ENCODE measurements around the gene PRMT9.

DNA sequence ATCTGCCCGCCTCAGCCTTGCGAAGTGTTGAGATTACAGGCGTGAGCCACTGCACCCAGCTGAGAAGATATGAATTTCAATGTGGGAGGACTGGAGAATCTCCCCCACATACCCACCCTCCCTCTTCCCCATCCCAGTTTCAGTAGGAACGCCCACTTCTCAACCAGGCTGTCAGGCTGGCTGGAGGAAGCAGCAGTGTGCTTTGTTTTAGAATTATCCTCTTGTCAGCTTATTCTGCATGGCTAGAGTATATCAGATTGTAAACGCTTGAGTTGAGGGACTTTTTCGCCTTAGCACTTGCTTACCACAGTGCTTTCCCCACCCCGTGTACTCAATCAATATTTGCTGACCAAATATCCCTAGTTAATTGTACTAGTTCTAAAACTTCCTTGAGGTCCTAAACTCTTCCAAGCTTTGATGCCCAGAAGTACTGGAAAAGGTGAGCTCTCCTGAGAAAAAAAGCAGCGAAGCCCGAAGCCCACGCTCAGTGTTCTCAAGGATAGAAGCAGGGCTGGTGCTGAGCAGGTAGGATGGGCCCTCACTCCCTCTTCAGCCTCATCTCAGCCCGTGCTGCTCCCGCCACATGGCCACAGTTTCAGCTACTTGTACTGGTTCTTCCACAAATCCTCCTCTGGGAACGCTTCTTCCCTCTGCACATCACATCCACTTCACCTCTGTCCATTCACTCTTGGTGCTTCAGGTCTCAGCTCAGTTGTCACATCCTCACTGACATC lies 40.7 kb upstream of the PRMT9 start:
- TF ChIP-seq YY1 (IDR thresholded peaks at IDR 0.05; ENCODE audit: insufficient read depth, insufficient read length) (no peak), ZNF274 (IDR thresholded peaks at IDR 0.05; ENCODE audit: low read depth, low read length) (no peak)
